Nephron (organoid): Measurements from ENCODE around the gene MUC6.

Experiments
- H3K27ac Mint-ChIP-seq, 3 experiments: 2 replicates each; pipeline ENCODE4 v1.8.0; 2020; ENCODE audit warnings: mixed read lengths in 3 of 3, mild to moderate bottlenecking in 2 of 3, moderate library complexity in 1 of 3
- H3K27me3 Mint-ChIP-seq: 2 replicates; pipeline ENCODE4 v1.8.0; 2021; ENCODE audit warnings: low read depth, mild to moderate bottlenecking, moderate library complexity, mixed read lengths
- H3K36me3 Mint-ChIP-seq: 2 replicates; pipeline ENCODE4 v1.8.0; 2020; ENCODE audit warnings: low read depth, mixed read lengths
- H3K4me1 Mint-ChIP-seq: 2 replicates; pipeline ENCODE4 v1.8.0; 2020; ENCODE audit warnings: mixed read lengths
- H3K4me3 Mint-ChIP-seq, 3 experiments: 2 replicates each; pipeline ENCODE4 v1.8.0; 2020; ENCODE audit warnings: mild to moderate bottlenecking in 3 of 3, mixed read lengths in 3 of 3, moderate library complexity in 2 of 3
- H3K9me3 Mint-ChIP-seq: 2 replicates; pipeline ENCODE4 v1.8.0; 2020; ENCODE audit warnings: mixed read lengths
- TF ChIP-seq, protein P1 (sequence below), 3 experiments: fragments of 200-600 bp; sonication (generic); IDR thresholded peaks; one replicate each; pipeline ENCODE4 v1.5.0; 2021; ENCODE audit warnings: antibody characterized with exemption in 3 of 3; ENCODE audit not compliant: unreplicated experiment in 3 of 3

Gene MUC6

GRCh38 chr11:1030086-1030485, 6.4 kb downstream of the MUC6 start:
- TF ChIP-seq, protein P1, sequence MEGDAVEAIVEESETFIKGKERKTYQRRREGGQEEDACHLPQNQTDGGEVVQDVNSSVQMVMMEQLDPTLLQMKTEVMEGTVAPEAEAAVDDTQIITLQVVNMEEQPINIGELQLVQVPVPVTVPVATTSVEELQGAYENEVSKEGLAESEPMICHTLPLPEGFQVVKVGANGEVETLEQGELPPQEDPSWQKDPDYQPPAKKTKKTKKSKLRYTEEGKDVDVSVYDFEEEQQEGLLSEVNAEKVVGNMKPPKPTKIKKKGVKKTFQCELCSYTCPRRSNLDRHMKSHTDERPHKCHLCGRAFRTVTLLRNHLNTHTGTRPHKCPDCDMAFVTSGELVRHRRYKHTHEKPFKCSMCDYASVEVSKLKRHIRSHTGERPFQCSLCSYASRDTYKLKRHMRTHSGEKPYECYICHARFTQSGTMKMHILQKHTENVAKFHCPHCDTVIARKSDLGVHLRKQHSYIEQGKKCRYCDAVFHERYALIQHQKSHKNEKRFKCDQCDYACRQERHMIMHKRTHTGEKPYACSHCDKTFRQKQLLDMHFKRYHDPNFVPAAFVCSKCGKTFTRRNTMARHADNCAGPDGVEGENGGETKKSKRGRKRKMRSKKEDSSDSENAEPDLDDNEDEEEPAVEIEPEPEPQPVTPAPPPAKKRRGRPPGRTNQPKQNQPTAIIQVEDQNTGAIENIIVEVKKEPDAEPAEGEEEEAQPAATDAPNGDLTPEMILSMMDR (IDR thresholded peaks at IDR 0.05; ENCODE audit: unreplicated experiment in 3 of 3), result no peak
- H3K4me3 Mint-ChIP-seq, result no peak overlapping the region
- no peak overlapping the region for H3K27ac Mint-ChIP-seq
- no peaks in the 10 kb centered on the region for H3K9me3 Mint-ChIP-seq
- no peaks in the 10 kb centered on the region for H3K36me3 Mint-ChIP-seq
- H3K4me1 Mint-ChIP-seq, result no peaks in the 10 kb centered on the region
- H3K27me3 Mint-ChIP-seq, result no peaks in the 10 kb centered on the region

DNA sequence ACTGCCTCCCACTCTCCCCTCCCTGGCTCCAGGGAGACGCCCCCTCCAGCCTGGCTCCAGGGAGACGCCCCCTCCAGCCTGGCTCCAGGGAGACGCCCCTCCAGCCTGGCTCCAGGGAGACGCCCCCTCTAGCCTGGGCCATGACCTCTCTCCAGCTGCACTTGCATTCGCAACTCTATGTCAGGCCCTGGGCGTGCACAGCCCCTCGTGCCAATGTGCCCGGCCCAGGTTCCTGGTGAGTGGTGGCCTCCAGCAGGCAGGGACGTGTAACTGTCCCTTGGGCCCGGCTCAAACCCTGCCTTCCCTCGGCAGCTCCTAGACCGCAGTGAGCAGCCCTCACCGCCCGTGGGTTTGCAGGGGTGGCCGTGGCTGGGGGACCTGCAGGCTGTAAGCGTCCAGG, 6.9 kb downstream of the MUC6 start:
- no peak overlapping the region for H3K4me3 Mint-ChIP-seq
- no peaks in the 10 kb centered on the region for H3K36me3 Mint-ChIP-seq
- H3K27me3 Mint-ChIP-seq, result no peaks in the 10 kb centered on the region
- H3K27ac Mint-ChIP-seq, result no peak overlapping the region
- TF ChIP-seq, protein P1 (IDR thresholded peaks at IDR 0.05; ENCODE audit: unreplicated experiment in 3 of 3), result no peak
- H3K9me3 Mint-ChIP-seq, result no peaks in the 10 kb centered on the region
- H3K4me1 Mint-ChIP-seq, result no peaks in the 10 kb centered on the region

DNA sequence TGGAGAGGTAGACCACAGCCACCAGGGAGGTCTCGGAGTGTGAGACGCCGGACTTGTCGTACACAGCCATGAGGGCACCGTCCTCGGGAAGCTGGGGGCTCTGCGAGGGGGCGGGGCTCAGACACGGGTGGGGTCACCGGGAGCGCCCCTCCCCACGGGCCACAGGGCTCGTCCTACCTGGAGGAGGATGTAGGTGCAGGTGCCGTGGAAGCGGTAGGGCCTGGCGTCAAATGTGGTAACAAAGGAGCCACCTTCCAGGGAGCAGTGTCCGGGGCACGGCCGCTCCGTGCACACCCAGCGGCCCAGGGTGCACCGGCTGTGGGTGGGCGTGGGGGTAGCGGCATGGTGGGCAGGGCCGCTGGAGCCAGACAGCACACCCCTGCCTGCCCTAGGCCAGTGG, 7.5 kb downstream of the MUC6 start:
- TF ChIP-seq, protein P1 (IDR thresholded peaks at IDR 0.05; ENCODE audit: unreplicated experiment in 3 of 3), result no peak
- no peaks in the 10 kb centered on the region for H3K27me3 Mint-ChIP-seq
- no peak overlapping the region for H3K27ac Mint-ChIP-seq
- no peaks in the 10 kb centered on the region for H3K36me3 Mint-ChIP-seq
- no peaks in the 10 kb centered on the region for H3K9me3 Mint-ChIP-seq
- H3K4me3 Mint-ChIP-seq, result no peak overlapping the region
- no peaks in the 10 kb centered on the region for H3K4me1 Mint-ChIP-seq

- Mint-ChIP-seq H3K27ac (no peak overlapping the region), H3K9me3 (no peaks in the 10 kb centered on the region), H3K4me3 (no peak overlapping the region), H3K27me3 (no peaks in the 10 kb centered on the region), H3K4me1 (no peaks in the 10 kb centered on the region), H3K36me3 (no peaks in the 10 kb centered on the region)
- TF ChIP-seq, protein P1 (IDR thresholded peaks at IDR 0.05; ENCODE audit: unreplicated experiment in 3 of 3), result no peak
Observed at GRCh38 chr11:1028616-1029015, 7.9 kb downstream of the MUC6 start.

GRCh38 chr11:1028291-1028540, 8.3 kb downstream of the MUC6 start:
- no peak overlapping the region for H3K4me3 Mint-ChIP-seq
- H3K36me3 Mint-ChIP-seq, result no peaks in the 10 kb centered on the region
- H3K27ac Mint-ChIP-seq, result no peak overlapping the region
- H3K4me1 Mint-ChIP-seq, result no peaks in the 10 kb centered on the region
- TF ChIP-seq, protein P1 (IDR thresholded peaks at IDR 0.05; ENCODE audit: unreplicated experiment in 3 of 3), result no peak
- no peaks in the 10 kb centered on the region for H3K27me3 Mint-ChIP-seq
- no peaks in the 10 kb centered on the region for H3K9me3 Mint-ChIP-seq

- H3K27me3 Mint-ChIP-seq, result no peaks in the 10 kb centered on the region
- no peaks in the 10 kb centered on the region for H3K4me1 Mint-ChIP-seq
- no peaks in the 10 kb centered on the region for H3K9me3 Mint-ChIP-seq
- TF ChIP-seq, protein P1 (IDR thresholded peaks at IDR 0.05; ENCODE audit: unreplicated experiment in 3 of 3), result no peak
- no peak overlapping the region for H3K4me3 Mint-ChIP-seq
- H3K36me3 Mint-ChIP-seq, result no peaks in the 10 kb centered on the region
- no peak overlapping the region for H3K27ac Mint-ChIP-seq
Observed at GRCh38 chr11:1027483-1028290, 8.8 kb downstream of the MUC6 start.
